OCI-LY1 (cell line): ENCODE measurements around the gene TOB1.

Source experiments
- EZH2 ChIP-seq: fragments of 200-600 bp; sonication (generic), shearing (Covaris generic); IDR thresholded peaks from 2 replicates; pipeline ENCODE4 v1.8.0; 2017; ENCODE audit warnings: borderline replicate concordance, mixed run types, mild to moderate bottlenecking, antibody characterized with exemption, low read length, moderate library complexity, mixed read lengths
- TF ChIP-seq, protein P1 (sequence below): fragments of 200-600 bp; sonication (generic), shearing (Covaris generic); IDR thresholded peaks from 2 replicates; pipeline ENCODE4 v1.5.1; 2017; ENCODE audit warnings: mild to moderate bottlenecking, antibody characterized with exemption, low read length, moderate library complexity, mixed read lengths

DNA sequence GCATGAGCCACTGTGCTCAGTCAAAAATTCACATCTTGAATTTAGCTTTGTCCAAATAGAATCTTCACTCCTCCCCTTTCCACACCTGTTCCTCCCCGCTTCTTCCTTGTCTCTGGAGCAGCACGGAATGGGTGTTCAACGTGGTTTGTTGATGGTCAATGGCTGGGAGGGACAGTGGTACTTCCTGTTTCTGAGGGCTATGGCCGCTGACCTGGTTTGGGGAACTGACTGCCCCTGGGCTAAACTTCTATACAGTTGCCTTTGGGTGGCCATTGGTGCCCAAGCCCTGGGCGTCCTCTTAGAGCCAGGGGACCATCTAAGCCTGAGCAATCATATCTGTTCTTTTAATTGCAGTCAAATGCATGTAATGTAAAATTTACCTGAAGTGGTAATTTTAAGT, 49.9 kb downstream of the TOB1 start:
- TF ChIP-seq, protein P1, sequence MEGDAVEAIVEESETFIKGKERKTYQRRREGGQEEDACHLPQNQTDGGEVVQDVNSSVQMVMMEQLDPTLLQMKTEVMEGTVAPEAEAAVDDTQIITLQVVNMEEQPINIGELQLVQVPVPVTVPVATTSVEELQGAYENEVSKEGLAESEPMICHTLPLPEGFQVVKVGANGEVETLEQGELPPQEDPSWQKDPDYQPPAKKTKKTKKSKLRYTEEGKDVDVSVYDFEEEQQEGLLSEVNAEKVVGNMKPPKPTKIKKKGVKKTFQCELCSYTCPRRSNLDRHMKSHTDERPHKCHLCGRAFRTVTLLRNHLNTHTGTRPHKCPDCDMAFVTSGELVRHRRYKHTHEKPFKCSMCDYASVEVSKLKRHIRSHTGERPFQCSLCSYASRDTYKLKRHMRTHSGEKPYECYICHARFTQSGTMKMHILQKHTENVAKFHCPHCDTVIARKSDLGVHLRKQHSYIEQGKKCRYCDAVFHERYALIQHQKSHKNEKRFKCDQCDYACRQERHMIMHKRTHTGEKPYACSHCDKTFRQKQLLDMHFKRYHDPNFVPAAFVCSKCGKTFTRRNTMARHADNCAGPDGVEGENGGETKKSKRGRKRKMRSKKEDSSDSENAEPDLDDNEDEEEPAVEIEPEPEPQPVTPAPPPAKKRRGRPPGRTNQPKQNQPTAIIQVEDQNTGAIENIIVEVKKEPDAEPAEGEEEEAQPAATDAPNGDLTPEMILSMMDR: no peak
- TF ChIP-seq EZH2: no peak
